Glutamatergic neuron (in vitro differentiated cells): ENCODE measurements around the gene PDCD6IP. TPM values are rescaled to one million over a fixed set of nuclear protein-coding genes. Genes with fewer than 3 reads are reported as not detected.

Source experiments
- DNase-seq: peaks from one replicate; pipeline ENCODE4 v3.0.0; 2022
- H3K27ac Mint-ChIP-seq: one replicate; pipeline ENCODE4 v1.8.0; 2020; ENCODE audit warnings: mild to moderate bottlenecking, mixed read lengths, inconsistent platforms; ENCODE audit not compliant: unreplicated experiment
- H3K27me3 Mint-ChIP-seq: one replicate; pipeline ENCODE4 v1.8.0; 2020; ENCODE audit warnings: mild to moderate bottlenecking, moderate library complexity, mixed read lengths, inconsistent platforms; ENCODE audit not compliant: unreplicated experiment
- H3K36me3 Mint-ChIP-seq: one replicate; pipeline ENCODE4 v1.8.0; 2020; ENCODE audit warnings: mild to moderate bottlenecking, mixed read lengths, inconsistent platforms; ENCODE audit not compliant: unreplicated experiment
- H3K4me1 Mint-ChIP-seq: one replicate; pipeline ENCODE4 v1.8.0; 2020; ENCODE audit warnings: mild to moderate bottlenecking, low read depth, mixed read lengths, inconsistent platforms; ENCODE audit not compliant: unreplicated experiment
- H3K4me3 Mint-ChIP-seq: one replicate; pipeline ENCODE4 v1.8.0; 2020; ENCODE audit warnings: mild to moderate bottlenecking, mixed read lengths, inconsistent platforms; ENCODE audit not compliant: unreplicated experiment
- H3K9me3 Mint-ChIP-seq: one replicate; pipeline ENCODE4 v1.8.0; 2020; ENCODE audit warnings: mild to moderate bottlenecking, moderate library complexity, mixed read lengths, inconsistent platforms; ENCODE audit not compliant: unreplicated experiment
- CTCF ChIP-seq: fragments of 200-600 bp; sonication (generic); IDR thresholded peaks from one replicate; pipeline ENCODE4 v1.5.0; 2021; ENCODE audit not compliant: partially characterized antibody, unreplicated experiment
- total RNA-seq: library from RNA; stranded (reverse); fragmentation: NEBNext Ultra II Directional; extraction: Animal tissue kit (Norgen Biotek cat#: 25700); gene quantifications from one replicate; pipeline ENCODE4 v1.2.1, GENCODE V29; 2021; ENCODE audit not compliant: unreplicated experiment

PDCD6IP gene
- total RNA-seq, 1 donor from 2014 or later: 226 TPM

GRCh38 chr3:33789183-33789954, 9.1 kb upstream of the PDCD6IP start:
- no peaks in the 10 kb centered on the region for H3K27me3 Mint-ChIP-seq
- no peaks in the 10 kb centered on the region for H3K4me1 Mint-ChIP-seq
- H3K27ac Mint-ChIP-seq: no peak overlapping the region
- TF ChIP-seq CTCF: no peak
- no peak for DNase-seq
- no peaks in the 10 kb centered on the region for H3K9me3 Mint-ChIP-seq
- no peaks in the 10 kb centered on the region for H3K36me3 Mint-ChIP-seq
- H3K4me3 Mint-ChIP-seq: no peak overlapping the region

GRCh38 chr3:33790091-33790490, 8.3 kb upstream of the PDCD6IP start:
- DNase-seq: no peak
- Mint-ChIP-seq H3K9me3 (no peaks in the 10 kb centered on the region), H3K27me3 (no peaks in the 10 kb centered on the region), H3K36me3 (no peaks in the 10 kb centered on the region), H3K27ac (no peak overlapping the region), H3K4me1 (no peaks in the 10 kb centered on the region), H3K4me3 (no peak overlapping the region)
- no peak for TF ChIP-seq CTCF

- Mint-ChIP-seq H3K27me3 (no peaks in the 10 kb centered on the region), H3K36me3 (no peaks in the 10 kb centered on the region)
- DNase-seq: no peak
These were observed 6.8 kb upstream of the PDCD6IP start for GRCh38 chr3:33791477-33792166.

GRCh38 chr3:33792167-33792892, 6.1 kb upstream of the PDCD6IP start:
- no peak overlapping the region for H3K27ac Mint-ChIP-seq
- H3K27me3 Mint-ChIP-seq: no peaks in the 10 kb centered on the region
- no peaks in the 10 kb centered on the region for H3K9me3 Mint-ChIP-seq
- no peak overlapping the region for H3K4me3 Mint-ChIP-seq
- no peak for DNase-seq
- H3K4me1 Mint-ChIP-seq: no peaks in the 10 kb centered on the region
- H3K36me3 Mint-ChIP-seq: no peaks in the 10 kb centered on the region
- no peak for TF ChIP-seq CTCF

More at GRCh38 chr3:33791477-33792166, 6.8 kb upstream of the PDCD6IP start:
- Mint-ChIP-seq H3K9me3 (no peaks in the 10 kb centered on the region), H3K4me1 (no peaks in the 10 kb centered on the region), H3K4me3 (no peak overlapping the region), H3K27ac (no peak overlapping the region)
- no peak for TF ChIP-seq CTCF
